ENCODE measurements around the gene ZNF687.

Gene ZNF687

DNA sequence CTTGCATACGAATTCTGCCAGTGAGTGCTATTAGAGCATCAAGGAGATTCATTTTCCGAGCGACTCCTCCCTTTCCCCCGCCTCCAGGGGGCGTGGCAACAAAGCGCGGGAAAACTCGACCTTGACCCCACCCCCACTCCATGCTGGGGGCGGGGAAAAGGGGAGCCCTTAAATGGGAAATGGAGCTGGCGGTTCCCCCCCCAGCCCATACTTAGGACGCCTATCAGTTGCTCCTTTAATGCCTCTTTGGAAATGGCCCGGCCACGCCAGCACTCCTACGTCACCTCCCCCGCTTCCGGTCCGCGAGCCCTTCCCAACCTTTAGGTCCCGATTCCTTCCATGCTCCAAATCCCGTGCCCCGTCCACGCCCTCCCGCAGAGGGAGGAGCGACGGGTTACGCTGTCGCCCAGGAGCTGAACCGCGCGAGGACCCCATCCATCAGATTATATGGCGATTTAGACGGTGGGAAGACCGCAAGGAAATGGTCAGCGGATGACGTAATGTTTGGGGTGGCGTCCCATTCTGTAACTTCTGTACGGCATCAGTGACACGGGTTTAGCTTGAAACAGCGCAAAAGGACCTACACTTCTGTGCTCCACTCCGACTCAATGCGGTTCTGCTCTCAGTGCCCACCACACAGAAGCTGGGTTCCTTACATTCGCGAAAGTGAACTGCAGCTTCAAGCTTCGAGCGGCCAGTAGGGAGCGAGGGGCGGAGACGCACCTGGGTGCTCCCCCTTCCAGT lies 702 bp upstream of the ZNF687 start:
- DNase-seq, result peak; percentile 99

DNA sequence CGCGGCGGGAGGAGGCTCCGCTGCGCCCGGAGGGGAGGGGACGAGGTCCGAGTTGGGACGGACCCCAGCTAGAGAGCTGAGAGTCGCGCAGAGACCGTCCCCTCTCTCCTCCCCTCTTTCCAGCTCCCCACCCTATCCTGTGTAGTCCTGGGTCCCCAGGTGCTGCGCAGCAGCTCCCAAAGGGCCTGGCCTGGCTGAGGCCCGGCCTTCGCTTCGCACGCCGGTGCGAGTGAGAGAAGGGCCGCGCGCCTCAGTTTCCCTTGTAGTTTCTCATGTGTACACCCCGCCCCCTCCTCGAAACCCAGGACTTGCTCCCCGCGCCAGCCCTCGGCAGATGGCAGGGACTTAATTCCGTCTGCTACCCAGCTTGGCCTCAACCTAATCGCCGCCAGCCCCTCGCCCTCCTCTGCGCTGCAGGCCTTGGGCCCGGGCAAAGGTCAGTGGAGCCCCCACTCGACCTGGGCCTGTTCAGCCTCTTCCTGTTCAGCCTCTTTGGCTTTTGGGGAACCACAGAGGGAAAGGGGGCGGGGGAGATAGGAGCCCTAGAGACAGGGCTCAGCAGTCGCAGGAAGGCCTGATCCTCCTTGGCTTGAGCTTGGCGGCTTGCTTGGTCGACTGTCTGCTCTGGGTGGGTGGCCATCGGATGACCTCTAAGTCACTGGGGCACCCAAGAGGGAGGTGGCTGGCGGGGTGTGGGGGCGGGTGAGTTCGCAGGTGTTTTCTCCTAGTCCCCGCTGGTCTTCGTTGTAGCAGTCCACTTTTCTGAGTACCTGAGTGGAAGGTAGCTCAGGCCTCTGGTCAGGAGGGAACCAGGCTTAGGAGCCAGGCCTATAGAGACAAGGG lies 1.0 kb downstream of the ZNF687 start:
- peak; percentile 67 for DNase-seq

DNA sequence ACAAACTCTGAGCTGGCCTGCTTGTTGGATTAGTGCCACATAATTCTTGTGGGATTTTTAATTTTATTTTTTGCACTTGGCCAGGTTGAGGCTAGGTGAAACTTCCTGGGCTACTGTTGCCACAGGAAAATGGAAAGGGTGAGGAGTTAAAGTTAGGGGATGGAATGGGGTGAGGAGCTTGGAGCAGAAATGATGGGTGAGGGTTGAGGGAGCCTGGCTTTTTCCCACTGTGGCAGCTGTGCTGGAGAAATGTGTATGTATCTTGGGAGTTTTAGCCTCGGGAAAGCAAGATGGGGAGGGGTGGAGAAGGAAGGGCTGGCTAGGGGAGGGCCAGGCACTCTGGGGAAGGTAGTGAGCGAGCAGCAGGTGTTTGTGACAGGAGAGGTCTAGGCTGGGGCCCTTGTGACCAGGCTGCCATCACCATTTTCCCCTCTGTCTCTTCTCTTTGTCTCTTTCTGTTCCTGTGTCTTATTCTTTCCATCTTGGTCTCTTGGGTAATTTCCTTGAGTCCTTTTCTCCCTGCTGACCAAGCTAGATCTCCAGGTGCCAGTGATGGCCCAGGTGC lies 2.0 kb downstream of the ZNF687 start:
- DNase-seq, result no peak

DNA sequence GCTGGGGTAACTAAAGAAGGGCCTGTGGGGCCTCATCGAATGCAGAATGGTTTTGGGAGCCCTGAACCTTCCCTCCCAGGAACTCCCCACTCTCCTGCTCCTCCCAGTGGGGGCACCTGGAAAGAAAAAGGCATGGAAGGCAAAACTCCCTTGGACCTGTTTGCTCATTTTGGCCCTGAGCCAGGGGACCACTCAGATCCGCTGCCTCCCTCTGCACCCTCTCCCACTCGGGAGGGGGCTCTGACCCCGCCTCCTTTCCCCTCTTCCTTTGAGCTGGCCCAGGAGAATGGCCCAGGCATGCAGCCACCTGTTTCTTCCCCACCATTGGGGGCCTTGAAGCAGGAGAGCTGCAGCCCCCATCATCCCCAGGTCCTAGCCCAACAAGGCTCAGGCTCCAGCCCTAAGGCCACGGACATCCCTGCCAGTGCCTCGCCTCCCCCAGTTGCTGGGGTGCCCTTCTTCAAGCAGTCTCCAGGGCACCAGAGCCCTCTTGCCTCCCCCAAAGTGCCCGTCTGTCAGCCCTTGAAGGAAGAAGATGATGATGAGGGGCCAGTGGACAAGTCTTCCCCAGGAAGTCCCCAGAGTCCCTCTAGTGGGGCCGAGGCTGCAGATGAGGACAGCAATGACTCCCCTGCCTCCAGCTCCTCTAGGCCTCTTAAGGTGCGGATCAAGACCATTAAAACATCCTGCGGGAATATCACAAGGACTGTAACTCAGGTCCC lies 4.7 kb downstream of the ZNF687 start:
- DNase-seq, result no peak

DNA sequence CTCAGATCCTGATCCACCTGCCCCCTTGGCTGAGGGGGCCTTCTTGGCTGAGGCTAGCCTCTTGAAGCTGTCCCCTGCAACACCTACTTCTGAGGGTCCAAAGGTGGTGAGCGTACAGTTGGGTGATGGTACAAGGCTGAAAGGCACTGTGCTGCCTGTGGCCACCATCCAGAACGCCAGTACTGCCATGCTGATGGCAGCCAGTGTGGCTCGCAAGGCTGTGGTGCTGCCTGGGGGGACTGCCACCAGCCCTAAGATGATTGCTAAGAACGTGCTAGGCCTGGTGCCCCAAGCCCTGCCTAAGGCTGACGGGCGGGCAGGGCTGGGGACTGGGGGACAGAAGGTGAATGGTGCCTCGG lies 5.2 kb downstream of the ZNF687 start:
- no peak for DNase-seq

DNA sequence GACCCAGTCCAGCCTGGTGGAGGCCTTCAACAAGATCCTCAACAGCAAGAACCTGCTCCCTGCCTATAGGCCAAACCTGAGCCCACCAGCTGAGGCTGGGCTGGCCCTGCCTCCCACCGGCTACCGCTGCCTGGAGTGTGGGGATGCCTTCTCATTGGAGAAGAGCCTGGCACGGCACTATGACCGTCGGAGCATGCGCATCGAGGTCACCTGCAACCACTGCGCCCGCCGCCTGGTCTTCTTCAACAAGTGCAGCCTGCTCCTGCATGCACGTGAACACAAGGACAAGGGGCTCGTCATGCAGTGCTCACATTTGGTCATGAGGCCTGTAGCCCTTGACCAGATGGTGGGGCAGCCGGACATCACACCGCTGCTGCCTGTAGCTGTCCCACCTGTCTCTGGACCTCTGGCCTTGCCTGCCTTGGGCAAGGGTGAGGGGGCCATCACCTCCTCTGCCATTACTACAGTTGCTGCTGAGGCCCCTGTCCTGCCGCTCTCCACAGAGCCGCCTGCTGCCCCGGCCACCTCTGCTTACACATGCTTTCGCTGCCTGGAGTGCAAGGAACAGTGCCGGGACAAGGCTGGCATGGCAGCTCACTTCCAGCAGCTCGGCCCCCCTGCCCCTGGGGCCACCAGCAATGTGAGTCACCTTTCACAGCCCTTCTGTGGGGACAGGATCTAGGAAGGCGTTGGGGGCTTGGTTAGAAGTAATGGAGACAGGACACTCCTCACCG lies 5.8 kb downstream of the ZNF687 start:
- DNase-seq, result no peak

DNA sequence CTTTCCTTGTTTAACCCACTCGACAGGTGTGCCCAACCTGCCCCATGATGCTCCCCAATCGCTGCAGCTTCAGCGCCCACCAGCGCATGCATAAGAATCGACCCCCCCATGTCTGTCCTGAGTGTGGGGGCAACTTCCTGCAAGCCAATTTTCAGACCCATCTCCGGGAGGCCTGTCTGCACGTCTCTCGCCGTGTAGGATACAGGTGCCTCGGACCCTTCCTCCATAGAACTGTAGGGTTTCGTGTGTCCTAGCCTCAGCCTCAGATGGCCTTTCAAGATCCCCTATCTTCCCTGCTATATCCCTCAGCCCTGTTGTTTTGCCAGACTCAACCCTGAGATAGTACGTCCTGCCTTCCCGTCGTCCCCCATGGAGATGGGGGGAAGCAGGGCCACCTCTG lies 6.4 kb downstream of the ZNF687 start:
- no peak for DNase-seq

DNA sequence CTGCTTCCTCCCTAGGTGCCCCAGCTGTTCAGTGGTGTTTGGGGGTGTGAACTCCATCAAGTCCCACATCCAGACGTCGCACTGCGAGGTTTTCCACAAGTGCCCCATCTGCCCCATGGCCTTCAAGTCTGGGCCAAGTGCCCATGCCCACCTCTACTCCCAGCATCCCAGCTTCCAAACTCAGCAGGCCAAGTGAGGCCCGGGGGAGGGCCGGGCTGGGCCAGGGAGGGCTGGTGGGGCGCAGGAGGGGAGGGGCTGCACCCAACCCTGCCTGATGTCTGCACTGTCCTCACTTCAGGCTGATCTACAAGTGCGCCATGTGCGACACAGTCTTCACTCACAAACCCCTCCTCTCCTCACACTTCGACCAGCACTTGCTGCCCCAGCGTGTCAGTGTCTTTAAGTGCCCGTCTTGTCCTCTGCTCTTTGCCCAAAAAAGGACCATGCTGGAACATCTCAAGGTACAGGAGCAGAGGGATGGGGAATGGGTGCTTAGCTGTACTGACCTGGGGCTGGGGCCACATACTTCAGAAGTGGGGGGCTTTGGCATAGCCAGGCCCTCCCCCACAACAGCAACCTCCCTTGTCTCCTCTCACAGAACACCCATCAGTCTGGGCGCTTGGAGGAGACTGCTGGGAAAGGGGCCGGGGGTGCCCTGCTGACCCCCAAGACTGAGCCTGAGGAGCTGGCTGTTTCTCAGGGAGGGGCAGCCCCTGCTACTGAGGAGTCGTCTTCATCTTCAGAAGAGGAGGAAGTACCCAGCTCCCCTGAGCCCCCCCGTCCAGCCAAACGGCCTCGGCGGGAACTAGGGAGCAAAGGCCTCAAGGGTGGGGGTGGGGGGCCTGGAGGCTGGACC lies 7.2 kb downstream of the ZNF687 start:
- DNase-seq, result no peak

DNA sequence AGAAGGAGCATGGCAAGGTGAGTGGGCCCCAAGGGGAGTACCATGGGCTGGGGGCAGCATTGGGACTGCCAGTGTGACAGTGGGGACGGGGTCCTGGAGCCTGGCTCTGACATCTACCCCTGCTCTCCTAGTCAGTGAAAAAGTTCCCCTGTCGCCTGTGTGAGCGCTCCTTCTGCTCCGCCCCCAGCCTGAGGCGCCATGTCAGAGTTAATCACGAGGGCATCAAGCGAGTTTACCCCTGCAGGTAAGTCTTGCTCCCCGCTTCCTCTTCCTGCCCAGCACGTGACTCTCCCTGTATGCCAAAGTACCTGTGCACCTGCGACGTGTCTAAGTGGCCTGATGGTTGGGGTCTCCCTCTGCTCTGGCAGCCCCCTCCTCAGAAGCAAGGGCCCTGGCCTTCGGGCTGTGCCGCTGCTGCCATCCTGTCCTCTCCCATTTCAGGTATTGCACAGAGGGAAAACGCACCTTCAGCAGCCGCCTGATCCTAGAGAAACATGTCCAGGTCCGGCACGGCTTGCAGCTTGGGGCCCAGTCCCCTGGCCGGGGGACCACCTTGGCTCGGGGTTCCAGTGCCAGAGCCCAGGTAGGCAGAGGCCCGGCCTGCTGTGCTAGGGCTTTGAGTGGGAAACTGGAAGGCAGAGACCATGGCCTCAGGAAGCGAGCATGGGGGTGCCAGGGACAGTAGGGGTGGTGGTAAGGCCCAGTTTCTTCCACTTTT lies 8.1 kb downstream of the ZNF687 start:
- DNase-seq, result no peak

DNA sequence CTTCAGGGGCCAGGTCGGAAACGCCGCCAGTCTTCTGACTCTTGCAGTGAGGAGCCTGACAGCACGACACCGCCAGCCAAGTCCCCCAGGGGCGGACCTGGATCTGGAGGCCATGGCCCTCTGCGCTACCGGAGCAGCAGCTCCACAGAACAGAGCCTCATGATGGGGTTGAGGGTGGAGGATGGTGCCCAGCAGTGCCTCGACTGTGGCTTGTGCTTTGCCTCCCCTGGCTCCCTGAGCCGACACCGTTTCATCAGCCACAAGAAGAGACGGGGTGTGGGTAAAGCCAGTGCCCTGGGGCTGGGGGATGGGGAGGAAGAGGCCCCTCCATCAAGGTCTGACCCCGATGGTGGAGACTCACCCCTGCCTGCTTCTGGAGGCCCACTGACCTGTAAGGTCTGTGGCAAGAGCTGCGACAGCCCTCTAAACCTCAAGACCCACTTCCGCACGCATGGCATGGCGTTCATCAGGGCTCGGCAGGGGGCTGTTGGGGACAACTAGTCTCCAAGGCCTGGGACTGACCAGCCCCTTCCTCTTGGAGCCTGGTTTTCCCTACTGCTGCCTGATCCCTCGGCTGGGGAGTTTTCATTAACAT lies 8.7 kb downstream of the ZNF687 start:
- no peak for DNase-seq

DNA sequence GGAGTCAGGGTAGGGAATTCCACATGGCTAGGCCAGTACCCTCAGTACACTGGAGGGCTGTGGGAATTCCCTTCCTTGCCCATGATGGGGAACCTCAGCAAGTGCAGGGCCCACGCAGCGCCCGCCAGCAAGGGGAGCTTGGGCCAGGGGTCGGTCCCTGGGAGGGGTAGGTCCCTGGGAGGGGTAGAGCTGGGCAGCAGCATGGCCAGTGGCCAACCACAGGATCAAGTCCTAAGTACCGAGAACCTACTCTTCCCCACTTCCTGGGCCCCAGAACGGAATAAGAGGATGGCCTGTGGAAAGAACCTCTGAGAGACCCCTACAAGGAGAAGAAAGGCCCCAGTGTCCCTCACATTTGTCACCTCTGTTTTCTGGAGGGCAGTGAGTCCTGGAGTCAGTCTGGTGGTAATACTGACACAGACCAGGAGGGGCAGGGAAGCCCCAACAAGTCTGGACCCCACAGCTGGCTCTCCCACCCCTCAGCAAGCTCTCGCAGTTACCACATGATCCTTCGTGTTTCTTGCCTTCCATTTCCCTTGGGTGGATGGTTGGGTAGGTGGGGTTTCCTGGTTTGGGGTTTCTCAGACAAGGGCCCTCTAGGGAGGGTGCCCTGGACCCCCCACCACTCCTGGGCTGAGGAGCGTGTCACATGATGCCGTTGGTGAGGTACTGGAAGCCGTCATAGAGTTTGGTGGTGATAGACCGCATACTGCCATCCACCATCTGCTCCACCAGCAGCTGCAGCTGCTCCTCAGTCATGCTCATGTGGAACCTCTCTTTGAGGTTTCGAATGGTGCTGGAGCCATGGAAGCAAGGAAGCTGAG lies 10.3 kb downstream of the ZNF687 start:
- DNase-seq, result no peak

DNA sequence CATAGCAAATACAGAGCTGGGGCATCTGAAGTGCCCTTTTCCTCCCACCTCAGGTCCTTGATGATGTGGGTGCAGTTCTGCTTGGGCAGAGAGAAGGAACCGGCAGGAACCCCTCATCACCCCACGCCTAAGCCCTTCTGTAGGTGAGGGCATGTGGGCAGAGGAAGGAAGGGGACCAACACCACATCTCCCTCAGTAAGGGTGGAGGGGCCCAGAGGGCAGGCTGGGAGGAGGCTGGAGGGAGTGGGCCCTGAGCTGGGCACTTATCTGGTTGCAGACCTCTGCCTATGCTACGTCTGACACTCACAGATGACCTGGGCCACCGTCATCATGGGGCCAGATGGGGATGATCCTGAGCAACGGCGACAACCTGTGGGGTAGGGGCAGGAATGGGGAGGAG lies 11.0 kb downstream of the ZNF687 start:
- DNase-seq, result no peak

DNA sequence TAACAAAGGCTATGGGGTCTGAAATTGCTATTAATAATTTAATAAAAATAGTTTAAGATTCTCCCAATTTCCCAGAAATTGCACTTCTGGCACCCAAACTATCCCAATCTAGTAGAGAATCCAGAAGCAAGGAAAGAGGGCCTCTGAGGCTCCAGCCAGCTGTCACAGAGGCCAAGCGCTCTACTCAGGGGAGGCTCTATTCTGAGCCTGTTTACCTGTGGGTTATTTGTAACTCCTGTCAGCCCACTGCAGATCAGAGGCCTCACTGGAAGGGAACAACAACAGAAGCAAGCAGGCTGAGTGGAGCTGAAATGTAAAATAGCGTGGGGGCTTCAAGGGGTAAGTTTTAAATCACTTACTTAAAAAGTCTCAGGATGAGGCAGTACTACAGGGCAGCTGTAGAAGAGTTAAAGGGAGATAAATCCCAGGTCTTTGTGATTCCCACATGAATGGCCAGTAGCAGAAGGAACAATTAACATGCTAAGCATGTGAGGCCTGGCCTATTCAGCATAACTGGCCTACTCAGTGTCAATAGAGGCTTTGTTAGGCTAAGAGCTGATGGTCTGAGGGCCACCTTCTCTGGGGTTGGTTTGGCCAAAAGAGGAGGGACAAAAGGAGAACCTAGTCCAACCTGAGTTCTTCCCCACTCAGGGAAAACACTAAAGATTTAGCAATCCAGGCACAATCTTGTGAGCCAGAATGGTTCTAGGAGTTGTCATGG lies 12.8 kb downstream of the ZNF687 start:
- no peak for DNase-seq

DNA sequence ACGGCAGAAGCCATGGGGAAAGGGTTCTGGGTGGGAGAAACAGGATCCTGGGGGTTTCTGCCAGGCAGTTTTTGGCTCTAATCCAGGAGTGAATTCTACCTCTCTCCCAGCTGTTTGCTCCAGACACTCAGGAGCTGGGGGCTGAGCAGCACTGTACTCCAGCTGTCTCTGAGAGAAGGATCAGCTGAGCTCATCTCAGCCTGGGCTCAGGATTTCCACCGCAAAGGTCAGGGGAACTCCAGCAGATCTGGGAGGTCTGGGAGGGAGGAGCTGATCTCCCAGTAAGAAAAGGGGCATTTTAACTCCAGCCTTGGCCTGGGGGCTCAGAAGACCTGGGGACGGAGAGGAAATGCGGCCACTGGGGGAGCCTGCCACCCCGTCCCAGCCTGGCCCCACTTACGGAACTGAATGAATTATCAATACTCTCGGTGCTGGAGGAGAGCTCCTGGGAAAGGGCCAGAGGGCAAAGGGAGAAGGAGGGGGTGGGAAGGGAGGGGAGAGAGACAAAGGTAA lies 27.8 kb downstream of the ZNF687 start:
- peak; percentile 18 for DNase-seq

DNA sequence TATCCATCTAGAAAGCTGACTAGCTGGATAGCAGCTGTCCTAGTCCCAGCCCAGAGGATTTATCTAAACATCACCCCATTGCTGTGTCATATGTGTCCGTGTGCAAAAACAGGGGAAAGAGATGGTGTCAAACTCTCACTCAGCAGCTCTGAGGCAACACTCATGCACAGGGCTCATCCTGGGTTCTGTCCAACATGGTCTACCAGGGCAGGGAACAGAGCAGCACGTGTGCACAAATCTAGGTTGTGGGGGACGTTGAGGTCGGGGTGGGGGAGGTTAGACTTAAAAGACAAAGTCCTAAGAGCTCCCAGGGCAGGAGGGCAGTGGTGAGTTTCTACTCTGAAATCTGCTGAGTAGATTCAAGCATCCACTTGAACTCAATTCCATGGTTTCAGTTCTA lies 28.9 kb downstream of the ZNF687 start:
- no peak for DNase-seq

DNA sequence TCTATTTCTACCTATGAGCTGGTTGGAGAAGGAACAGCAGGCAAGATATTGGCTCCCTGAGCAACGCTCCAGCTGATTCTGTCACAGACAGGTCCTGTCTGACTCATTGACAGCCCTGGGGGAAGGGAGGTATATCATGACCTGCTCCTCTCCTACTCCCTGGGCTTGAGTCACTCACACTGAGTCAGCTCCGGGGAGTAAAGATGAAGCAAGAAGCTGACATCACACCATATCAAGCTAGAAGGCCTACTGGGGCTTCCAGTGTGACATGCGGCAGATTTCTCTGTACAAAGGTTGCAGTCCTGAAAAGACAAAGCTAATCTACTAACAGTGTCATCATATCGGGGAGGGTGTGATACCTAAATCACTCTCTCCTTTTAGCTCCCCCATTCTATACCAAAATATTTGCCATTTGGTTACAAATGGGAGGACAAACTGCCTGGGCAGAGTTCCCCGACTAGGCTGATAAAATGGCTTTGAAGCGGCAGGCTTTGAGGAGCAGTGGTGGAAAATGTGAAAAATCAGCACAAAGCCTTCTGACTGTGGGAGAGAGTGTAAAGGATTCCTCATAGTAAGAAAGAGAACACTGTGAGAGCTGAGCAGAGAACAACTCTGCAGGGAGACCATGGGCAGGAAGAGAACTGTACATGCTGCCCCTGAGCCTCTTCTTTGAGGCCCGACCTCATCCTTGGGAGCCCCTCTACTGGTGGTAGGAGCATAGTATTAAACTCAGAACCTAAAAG lies 29.7 kb downstream of the ZNF687 start:
- no peak for DNase-seq

DNA sequence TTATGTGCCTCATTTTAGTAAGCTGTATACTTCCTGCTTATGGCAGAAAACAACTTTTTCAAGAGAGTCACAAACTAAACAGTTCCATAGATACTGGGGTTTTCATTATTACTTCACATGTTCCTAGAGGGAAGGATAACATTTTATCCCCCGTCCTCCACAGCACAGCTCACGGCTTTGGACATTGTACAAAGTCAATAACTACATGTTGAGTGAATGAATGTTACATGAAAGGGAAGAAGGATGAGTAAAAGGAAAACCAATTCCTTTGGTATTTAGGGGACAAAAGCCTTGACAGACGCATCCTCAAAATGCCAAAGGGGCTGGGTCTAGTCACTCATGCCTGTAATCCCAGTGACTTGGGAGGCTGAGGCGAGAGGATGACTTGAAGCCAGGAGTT lies 30.3 kb downstream of the ZNF687 start:
- no peak for DNase-seq

DNA sequence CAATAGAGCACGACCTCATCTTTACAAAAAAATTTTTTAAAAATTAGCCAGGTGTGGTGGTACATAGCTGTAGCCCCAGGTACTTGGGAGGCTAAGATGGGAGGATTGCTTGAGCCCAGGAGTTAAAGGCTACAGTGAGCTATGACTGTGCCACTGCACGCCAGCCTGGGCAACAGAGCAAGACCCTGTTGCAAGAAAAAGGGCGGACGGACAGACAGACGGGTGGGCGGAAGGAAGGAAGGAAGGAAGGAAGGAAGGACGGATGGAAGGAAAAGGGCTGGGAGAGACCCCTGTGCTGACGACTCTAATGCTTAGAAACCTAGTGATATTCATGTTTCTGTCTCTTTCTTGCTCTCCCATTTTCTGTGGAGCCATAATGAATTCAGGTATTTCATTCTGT lies 30.7 kb downstream of the ZNF687 start:
- DNase-seq, result no peak

Data from NCI-H69 (cell line).